HG03060 (cell line): Measurements from ENCODE around the gene S100A10.

Experiments used
- ATAC-seq: cut with Tn5 transposase; IDR thresholded peaks from one replicate; pipeline ENCODE4 v1.9.1; 2021; ENCODE audit warnings: low read depth, moderate number of reproducible peaks; ENCODE audit not compliant: unreplicated experiment

S100A10 gene

GRCh38 chr1:151989211-151989862 lies 4.3 kb downstream of the S100A10 start:
- no peak for ATAC-seq

GRCh38 chr1:151988405-151988923 lies 5.2 kb downstream of the S100A10 start:
- no peak for ATAC-seq

- no peak for ATAC-seq
Observed at GRCh38 chr1:151986501-151987190, 7.0 kb downstream of the S100A10 start.

- no peak for ATAC-seq
Observed at GRCh38 chr1:151985768-151986167, 7.9 kb downstream of the S100A10 start.

- no peak for ATAC-seq
Observed at GRCh38 chr1:151985270-151985669, 8.4 kb downstream of the S100A10 start.

GRCh38 chr1:151984313-151984956 lies 9.2 kb downstream of the S100A10 start:
- ATAC-seq, result peak; percentile 48

- no peak for ATAC-seq
Observed at GRCh38 chr1:151982300-151983005, 11.2 kb downstream of the S100A10 start.

GRCh38 chr1:151981178-151981525 lies 12.5 kb downstream of the S100A10 start:
- no peak for ATAC-seq

GRCh38 chr1:151980287-151981177 lies 13.1 kb downstream of the S100A10 start:
- no peak for ATAC-seq

GRCh38 chr1:151978922-151979321 lies 14.7 kb downstream of the S100A10 start:
- ATAC-seq, result no peak

- ATAC-seq, result no peak
Observed at GRCh38 chr1:151977662-151978230, 15.9 kb downstream of the S100A10 start.

- no peak for ATAC-seq
Observed at GRCh38 chr1:151976858-151977257, 16.8 kb downstream of the S100A10 start.

- ATAC-seq, result no peak
Observed at GRCh38 chr1:151976015-151976343, 17.7 kb downstream of the S100A10 start.

GRCh38 chr1:151975311-151976014 lies 18.2 kb downstream of the S100A10 start:
- no peak for ATAC-seq

- no peak for ATAC-seq
Observed at GRCh38 chr1:151972542-151973248, 21.0 kb downstream of the S100A10 start.

- no peak for ATAC-seq
Observed at GRCh38 chr1:151970626-151971025, 23.0 kb downstream of the S100A10 start.

- ATAC-seq, result no peak
Observed at GRCh38 chr1:151970128-151970527, 23.5 kb downstream of the S100A10 start.

GRCh38 chr1:151968791-151969399 lies 24.8 kb downstream of the S100A10 start:
- ATAC-seq, result no peak
